Hepatocyte (in vitro differentiated cells): ENCODE measurements around the gene ZNF593.

Experiments
- CTCF ChIP-seq: fragments of 200-600 bp; sonication (generic); IDR thresholded peaks from 2 replicates; pipeline ENCODE4 v1.5.1; 2016; ENCODE audit warnings: antibody characterized with exemption, mild to moderate bottlenecking; ENCODE audit not compliant: poor library complexity
- EZH2 ChIP-seq: fragments of 200-600 bp; sonication (generic); IDR thresholded peaks from 2 replicates; pipeline ENCODE4 v1.6.1; 2016; ENCODE audit warnings: antibody characterized with exemption, mild to moderate bottlenecking, borderline replicate concordance
- EZH2phosphoT487 ChIP-seq: fragments of 200-600 bp; sonication (generic); IDR thresholded peaks from one replicate; pipeline ENCODE4 v1.6.1; 2018; ENCODE audit warnings: antibody characterized with exemption, mild to moderate bottlenecking, low read depth, moderate library complexity; ENCODE audit not compliant: unreplicated experiment, severe bottlenecking

GRCh38 chr1:26189751-26190275, 20.1 kb downstream of the ZNF593 start:
- no peak for TF ChIP-seq CTCF
- TF ChIP-seq EZH2phosphoT487 = no peak
- TF ChIP-seq EZH2 = no peak
